NT2/D1 (cell line): Measurements from ENCODE around the gene CYP2W1.

Source experiments
- SUZ12 ChIP-seq: IDR thresholded peaks from 2 replicates; pipeline ENCODE4 v1.6.1; 2011; ENCODE audit not compliant: insufficient read length, insufficient read depth; ENCODE audit errors: extremely low read depth
- YY1 ChIP-seq: IDR thresholded peaks from 2 replicates; pipeline ENCODE4 v1.6.1; 2011; ENCODE audit not compliant: insufficient read length, insufficient read depth
- ZNF274 ChIP-seq: IDR thresholded peaks from 2 replicates; pipeline ENCODE4 v1.6.1; 2011; ENCODE audit warnings: mild to moderate bottlenecking, low read depth, low read length

GRCh38 chr7:1026721-1027161 lies 43.8 kb downstream of the CYP2W1 start:
- TF ChIP-seq YY1 (no peak), ZNF274 (no peak), SUZ12 (no peak)
